Measurements from ENCODE around the gene SETD6. TPM values are rescaled to one million over a fixed set of nuclear protein-coding genes. Genes with fewer than 3 reads are reported as not detected.

The SETD6 gene
- total and polyA plus RNA-seq, 2 experiments from 2014 or later = 39.7 to 54.0 TPM

- Mint-ChIP-seq H3K4me3 (no peak overlapping the region), H3K9me3 (no peaks in the 10 kb centered on the region), H3K27ac (no peak overlapping the region), H3K27me3 (ENCODE audit: insufficient read depth, low read depth, poor library complexity) (peaks cover 23% of the 10 kb centered on the region), H3K4me1 (peaks cover 20% of the 10 kb centered on the region), H3K36me3 (ENCODE audit: low read depth) (no peaks in the 10 kb centered on the region)
- ATAC-seq (peak; percentile 84), DNase-seq (ENCODE audit: low spot score) (peak; percentile 52)
- Histone ChIP-seq H3K4me1 (ENCODE audit: insufficient read depth) (peaks cover 14% of the 10 kb centered on the region), H3K4me3 (no peak overlapping the region), H2AFZ (no peak overlapping the region), H3F3A (replicated peaks; ENCODE audit: low read depth) (no peaks in the 10 kb centered on the region), H4K20me1 (replicated peaks; ENCODE audit: insufficient read depth) (no peaks in the 10 kb centered on the region), H3K4me2 (no peak overlapping the region), H3K79me2 (replicated peaks; ENCODE audit: insufficient read depth) (no peaks in the 10 kb centered on the region), H3K27me3 (ENCODE audit: insufficient read depth) (peaks cover 8% of the 10 kb centered on the region), H3K27ac (ENCODE audit: low read depth) (no peak overlapping the region), H3K9me2 (ENCODE audit: insufficient read depth) (no peaks in the 10 kb centered on the region), H3K36me3 (ENCODE audit: insufficient read depth) (no peaks in the 10 kb centered on the region)
- no peak for TF ChIP-seq EZH2phosphoT487 (IDR thresholded peaks at IDR 0.05; ENCODE audit: unreplicated experiment)
- TF ChIP-seq ZNF462 (CRISPR knock-in tag; IDR thresholded peaks at IDR 0.05) = no peak
- TF ChIP-seq EZH2 (IDR thresholded peaks at IDR 0.05; ENCODE audit: low read depth, unreplicated experiment) = no peak
- TF ChIP-seq POLR2AphosphoS5 (IDR thresholded peaks at IDR 0.05; ENCODE audit: low read depth) = no peak
- TF ChIP-seq NANOG (IDR thresholded peaks at IDR 0.05; ENCODE audit: borderline replicate concordance) = no peak
- TF ChIP-seq CREB1 (CRISPR knock-in tag; IDR thresholded peaks at IDR 0.05; ENCODE audit: low read depth) = no peak
- TF ChIP-seq ZNF114 (CRISPR knock-in tag; IDR thresholded peaks at IDR 0.05) = no peak
- no peak for TF ChIP-seq ETS1 (IDR thresholded peaks at IDR 0.05)
- no peak for TF ChIP-seq ZNF331 (CRISPR knock-in tag; IDR thresholded peaks at IDR 0.05; ENCODE audit: low read depth)
- TF ChIP-seq REST (IDR thresholded peaks at IDR 0.05; ENCODE audit: unreplicated experiment) = no peak
Observed at GRCh38 chr16:58471209-58471975, 43.9 kb upstream of the SETD6 start.

All from GM23338 (cell line).